ENCODE measurements around the gene ZNF594. TPM values are rescaled to one million over a fixed set of nuclear protein-coding genes. Genes with fewer than 3 reads are reported as not detected.
A peak's percentile ranks its signal among the peaks of the same experiment; 100 is the strongest.
"Not testable (repeated sequence)": the region's sequence is repeated elsewhere in the genome, so short reads cannot be mapped to it uniquely, and the experiment has no call there.

ZNF594 gene
- 5.0 and 5.8 TPM in 2 replicates for total RNA-seq
- polyA plus RNA-seq = 1.0 and 1.2 TPM in 2 replicates
- polyA plus RNA-seq (2011; cell fraction: cytosol; rRNA removed) = 0.83 and 1.0 TPM in 2 replicates
- 5.0 and 5.8 TPM in 2 replicates for polyA plus RNA-seq (2011; cell fraction: nucleus; rRNA removed)
- polyA plus RNA-seq (2012) = 2.2 and 2.3 TPM in 2 replicates
- polyA minus RNA-seq = 1.5 and 2.3 TPM in 2 replicates
- polyA minus RNA-seq (2011; cell fraction: cytosol; rRNA and poly(A)+ RNA removed) = 12.9 TPM
- 4.3 and 4.9 TPM in 2 replicates for polyA minus RNA-seq (2011; cell fraction: nucleus; rRNA and poly(A)+ RNA removed)
- percentile 63 among the genes with signal in this experiment for Bru-seq, nascent RNA
- BruChase-seq, experiment 1, labeled RNA remaining after a 6-hour chase = percentile 43 among the genes with signal in this experiment
- BruChase-seq, experiment 2, labeled RNA remaining after a 2-hour chase = percentile 47 among the genes with signal in this experiment
- long read RNA-seq = 0 reads

DNA sequence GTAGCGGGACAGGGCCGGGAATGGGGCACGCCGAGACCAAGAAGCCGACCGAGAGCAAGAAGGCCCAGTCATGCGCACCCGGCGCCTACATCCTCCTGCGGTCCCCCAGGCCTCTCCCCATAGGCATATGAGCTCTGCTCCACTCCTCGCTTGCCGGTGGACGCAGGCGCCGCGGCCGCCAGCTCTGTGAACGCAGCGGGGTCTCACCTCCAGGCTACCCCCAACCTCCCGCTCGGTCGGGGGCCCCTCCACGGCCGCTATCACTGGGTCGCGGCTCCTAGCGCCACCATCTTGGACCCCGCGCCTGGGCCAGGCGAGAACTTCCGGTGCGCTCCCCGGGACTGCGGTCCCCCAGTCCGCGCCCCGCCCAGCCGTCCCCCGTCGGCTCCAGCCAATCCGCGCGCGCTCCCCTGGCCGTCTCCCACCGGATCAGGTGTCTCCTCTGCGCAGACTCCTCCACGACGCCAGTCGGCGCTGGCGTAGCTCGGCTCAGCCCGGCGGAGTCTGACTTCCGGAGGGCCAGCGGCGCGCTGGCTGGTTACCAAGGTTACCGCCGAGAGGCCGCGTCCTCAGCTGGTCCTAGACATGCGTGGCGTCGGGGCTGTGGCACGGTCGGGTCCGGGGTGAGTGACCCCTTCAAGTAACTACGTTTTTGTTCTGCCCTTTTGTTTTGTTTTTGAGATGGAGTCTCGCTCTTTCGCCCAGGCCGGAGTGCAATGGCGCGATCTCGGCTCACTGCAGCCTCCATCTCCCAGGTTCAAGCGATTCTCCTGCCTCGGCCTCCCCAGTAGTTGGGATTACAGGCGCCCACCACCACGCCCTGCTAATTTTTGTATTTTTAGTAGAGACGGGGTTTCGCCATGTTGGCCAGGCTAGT is at the start of gene ZNF594:
Gene ZNF594 (minus strand): TSS at position 328 of the 877 bp plus-strand sequence. CDS start 7,612 bp downstream, outside the sequence.
- H3K9me1 ChIP-seq (replicated peaks; ENCODE audit: control insufficient read depth, extremely low read depth, insufficient read depth, low read length) = no peaks in the 10 kb centered on the region
- H3K27me3 ChIP-seq (ENCODE audit: control insufficient read depth in 2 of 2, insufficient read depth in 2 of 2, low read length in 2 of 2) = no peaks in the 10 kb centered on the region
- peak within 1 kb of the TSS; percentile 42 for H3K27ac ChIP-seq (ENCODE audit: insufficient read depth, low read depth, low read length)
- no peaks in the 10 kb centered on the region for H3K79me2 ChIP-seq (ENCODE audit: control insufficient read depth, insufficient read depth, low read length)
- no peaks in the 10 kb centered on the region for H4K20me1 ChIP-seq (replicated peaks; ENCODE audit: control insufficient read depth, extremely low read depth, insufficient read depth, low read length)
- H3K4me3 ChIP-seq (replicated peaks in 1 of 3; ENCODE audit: insufficient read depth in 1 of 3, low read depth in 1 of 3, low read length in 3 of 3) = peak within 1 kb of the TSS; percentile 42 to 77 (median 76)
- peak within 1 kb of the TSS; percentile 81 for H3K4me2 ChIP-seq (ENCODE audit: insufficient read depth, low read length)
- FAIRE-seq = peak; percentile 85
- H3K9me3 ChIP-seq (replicated peaks; ENCODE audit: control insufficient read depth, insufficient read depth, low read length) = peaks cover 2% of the 10 kb centered on the region
- H3K4me1 ChIP-seq (ENCODE audit: control insufficient read depth, extremely low read depth, insufficient read depth, low read length) = peaks cover 3% of the 10 kb centered on the region
- BruUV-seq (replicated peaks) = no TSS peak
- dilution Hi-C loops (cut with MboI; ENCODE audit: extremely low pct_ligation_motif_present, low sequenced_read_pairs) = no loop called here
- peak; percentile 93 for DNase-seq (ENCODE audit: low read depth, low spot score)
- H2AFZ ChIP-seq (ENCODE audit: low read depth, low read length) = peak within 1 kb of the TSS; percentile 95
- no peaks in the 10 kb centered on the region for H3K36me3 ChIP-seq (ENCODE audit: control insufficient read depth in 2 of 2, extremely low read depth in 1 of 2, insufficient read depth in 2 of 2, low read length in 2 of 2)
- intact Hi-C loops (cut with micrococcal nuclease) = loop anchor here (5.0 kb wide), 1 partner anchor 79 kb away; the partner anchor contains the start of gene ZNF232
- TF ChIP-seq POLR2AphosphoS5 (IDR thresholded peaks at IDR 0.05; ENCODE audit: insufficient read depth, low read depth, low read length) = peak; percentile 87
- no peak for TF ChIP-seq MYC (IDR thresholded peaks at IDR 0.05; ENCODE audit: low read depth, low read length)
- TF ChIP-seq, protein P1, sequence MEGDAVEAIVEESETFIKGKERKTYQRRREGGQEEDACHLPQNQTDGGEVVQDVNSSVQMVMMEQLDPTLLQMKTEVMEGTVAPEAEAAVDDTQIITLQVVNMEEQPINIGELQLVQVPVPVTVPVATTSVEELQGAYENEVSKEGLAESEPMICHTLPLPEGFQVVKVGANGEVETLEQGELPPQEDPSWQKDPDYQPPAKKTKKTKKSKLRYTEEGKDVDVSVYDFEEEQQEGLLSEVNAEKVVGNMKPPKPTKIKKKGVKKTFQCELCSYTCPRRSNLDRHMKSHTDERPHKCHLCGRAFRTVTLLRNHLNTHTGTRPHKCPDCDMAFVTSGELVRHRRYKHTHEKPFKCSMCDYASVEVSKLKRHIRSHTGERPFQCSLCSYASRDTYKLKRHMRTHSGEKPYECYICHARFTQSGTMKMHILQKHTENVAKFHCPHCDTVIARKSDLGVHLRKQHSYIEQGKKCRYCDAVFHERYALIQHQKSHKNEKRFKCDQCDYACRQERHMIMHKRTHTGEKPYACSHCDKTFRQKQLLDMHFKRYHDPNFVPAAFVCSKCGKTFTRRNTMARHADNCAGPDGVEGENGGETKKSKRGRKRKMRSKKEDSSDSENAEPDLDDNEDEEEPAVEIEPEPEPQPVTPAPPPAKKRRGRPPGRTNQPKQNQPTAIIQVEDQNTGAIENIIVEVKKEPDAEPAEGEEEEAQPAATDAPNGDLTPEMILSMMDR (IDR thresholded peaks at IDR 0.05; ENCODE audit: extremely low read depth in 1 of 2, insufficient read depth in 1 of 2, low read depth in 1 of 2, low read length in 2 of 2) = peak; percentile 74 to 86
- TF ChIP-seq POLR2A (IDR thresholded peaks at IDR 0.05; ENCODE audit: low read depth, low read length) = peak; percentile 85
- TF ChIP-seq, protein P2, sequence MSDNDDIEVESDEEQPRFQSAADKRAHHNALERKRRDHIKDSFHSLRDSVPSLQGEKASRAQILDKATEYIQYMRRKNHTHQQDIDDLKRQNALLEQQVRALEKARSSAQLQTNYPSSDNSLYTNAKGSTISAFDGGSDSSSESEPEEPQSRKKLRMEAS (IDR thresholded peaks at IDR 0.05; ENCODE audit: insufficient read depth, insufficient read length) = peak; percentile 24
- H3K9ac ChIP-seq (replicated peaks; ENCODE audit: extremely low read depth, insufficient read depth, low read length) = peak within 1 kb of the TSS; percentile 82
- CTCF ChIA-PET = interaction anchor here (0.6 to 1.3 kb wide), 3 partner anchors 9 to 1766 kb away, joined by 3 to 5 read pairs (median 4); no protein-coding TSS in a partner anchor
- POLR2A ChIA-PET = interaction anchor here (0.9 to 1.4 kb wide), 2 partner anchors 10 to 248 kb away, joined by 3 to 4 read pairs; partner anchors contain the start of gene C1QBP

DNA sequence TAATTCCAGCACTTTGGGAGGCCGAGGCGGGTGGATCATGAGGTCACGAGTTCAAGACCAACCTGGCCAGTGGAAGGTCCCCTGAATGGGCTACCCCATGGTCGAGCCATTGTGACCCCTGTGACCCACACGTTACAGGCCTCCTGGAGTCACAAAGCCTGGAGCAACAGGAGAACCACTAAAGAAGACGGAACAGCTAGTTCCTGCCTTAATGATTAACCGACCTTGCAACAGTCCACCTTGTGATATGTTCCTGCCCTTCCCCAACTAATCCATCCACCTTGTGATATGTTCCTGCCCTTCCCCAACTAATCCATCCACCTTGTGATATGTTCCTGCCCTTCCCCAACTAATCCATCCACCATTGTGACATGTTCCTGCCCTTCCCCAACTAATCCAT is 48.1 kb upstream of the ZNF594 start:
- H3K9ac ChIP-seq (replicated peaks; ENCODE audit: extremely low read depth, insufficient read depth, low read length); H3K4me1 ChIP-seq (ENCODE audit: control insufficient read depth, extremely low read depth, insufficient read depth, low read length); H3K9me1 ChIP-seq (replicated peaks; ENCODE audit: control insufficient read depth, extremely low read depth, insufficient read depth, low read length); POLR2A ChIA-PET; H3K4me2 ChIP-seq (ENCODE audit: insufficient read depth, low read length); H3K36me3 ChIP-seq (ENCODE audit: control insufficient read depth in 2 of 2, extremely low read depth in 1 of 2, insufficient read depth in 2 of 2, low read length in 2 of 2); CTCF ChIA-PET; dilution Hi-C loops (cut with MboI; ENCODE audit: extremely low pct_ligation_motif_present, low sequenced_read_pairs); H3K27ac ChIP-seq (ENCODE audit: insufficient read depth, low read depth, low read length); H3K27me3 ChIP-seq (ENCODE audit: control insufficient read depth in 2 of 2, insufficient read depth in 2 of 2, low read length in 2 of 2); H2AFZ ChIP-seq (ENCODE audit: low read depth, low read length); DNase-seq (ENCODE audit: low read depth, low spot score); H3K4me3 ChIP-seq (replicated peaks in 1 of 3; ENCODE audit: insufficient read depth in 1 of 3, low read depth in 1 of 3, low read length in 3 of 3); BruUV-seq (replicated peaks); H4K20me1 ChIP-seq (replicated peaks; ENCODE audit: control insufficient read depth, extremely low read depth, insufficient read depth, low read length); H3K9me3 ChIP-seq (replicated peaks; ENCODE audit: control insufficient read depth, insufficient read depth, low read length); H3K79me2 ChIP-seq (ENCODE audit: control insufficient read depth, insufficient read depth, low read length); FAIRE-seq: not testable (repeated sequence)
- intact Hi-C loops (cut with micrococcal nuclease) = loop anchor here (10.0 kb wide), 2 partner anchors 125 to 1195 kb away; partner anchors contain the start of gene AIPL1

All from endothelial cell of umbilical vein (primary cell).